HEK293 (cell line): ENCODE results near the gene YJU2.

Source experiments
- CTCF ChIA-PET: fragments of 350-600 bp; formaldehyde crosslinking; extraction: SDS; loops from one replicate; lab custom pipeline; 2021; ENCODE audit warnings: antibody characterized with exemption; lab: Yijun Ruan, JAX
- POLR2A ChIA-PET: fragments of 300-600 bp; formaldehyde crosslinking; extraction: SDS; loops from one replicate; lab custom pipeline; 2020; ENCODE audit warnings: antibody characterized with exemption, inconsistent platforms; lab: Yijun Ruan, JAX
- H3K27ac ChIP-seq: fragments of 200-500 bp; sonication (Bioruptor generic); 2 replicates; pipeline ENCODE4 v1.5.1; 2014; ENCODE audit warnings: low read depth, low read length, control low read depth, inconsistent platforms; ENCODE audit errors: extremely low read depth
- H3K36me3 ChIP-seq, 2 experiments: fragments of 200-500 bp in 1 of 2; sonication (Bioruptor generic) in 1 of 2; 1 replicate in 1 of 2; 2 replicates in 1 of 2; pipeline ENCODE4 v1.5.1; 2014 to 2017; ENCODE audit warnings: inconsistent platforms in 2 of 2, low read length in 2 of 2; ENCODE audit not compliant: control insufficient read depth in 2 of 2, insufficient read depth in 1 of 2
- H3K4me1 ChIP-seq: fragments of 200-500 bp; sonication (Bioruptor generic); 2 replicates; pipeline ENCODE4 v1.5.1; 2014; ENCODE audit warnings: mild to moderate bottlenecking, low read length, inconsistent platforms; ENCODE audit not compliant: control insufficient read depth, insufficient read depth
- H3K4me3 ChIP-seq: 2 replicates; pipeline ENCODE4 v1.5.1; 2011; ENCODE audit warnings: low read depth, mild to moderate bottlenecking, control low read depth, low read length, moderate library complexity
- H3K9me3 ChIP-seq: fragments of 200-500 bp; sonication (Bioruptor generic); 2 replicates; pipeline ENCODE4 v1.5.1; 2014; ENCODE audit warnings: low read depth, low read length, inconsistent platforms; ENCODE audit not compliant: control insufficient read depth, insufficient read depth
- EGR2 ChIP-seq: fragments of 450-650 bp; formaldehyde crosslinking; IDR thresholded peaks from 2 replicates; pipeline ENCODE4 v1.5.1; 2016; ENCODE audit warnings: low read depth, missing biosample characterization, missing genetic modification characterization
- HOXA7 ChIP-seq: sonication (generic); formaldehyde crosslinking; IDR thresholded peaks from 2 replicates; pipeline ENCODE4 v1.8.1; 2022; ENCODE audit warnings: missing genetic modification reagents, borderline replicate concordance
- KLF16 ChIP-seq: fragments of 450-650 bp; formaldehyde crosslinking; IDR thresholded peaks from 2 replicates; pipeline ENCODE4 v1.5.1; 2017; ENCODE audit warnings: missing biosample characterization, missing genetic modification characterization
- KLF7 ChIP-seq: fragments of 450-650 bp; formaldehyde crosslinking; IDR thresholded peaks from 2 replicates; pipeline ENCODE4 v1.5.1; 2016; ENCODE audit warnings: missing biosample characterization, missing genetic modification characterization, borderline replicate concordance
- MEIS1 ChIP-seq: sonication (generic); formaldehyde crosslinking; IDR thresholded peaks from 2 replicates; pipeline ENCODE4 v1.8.1; 2022; ENCODE audit warnings: missing genetic modification reagents, mild to moderate bottlenecking, borderline replicate concordance
- MYNN ChIP-seq: fragments of 450-650 bp; formaldehyde crosslinking; IDR thresholded peaks from 2 replicates; pipeline ENCODE4 v1.5.1; 2016; ENCODE audit warnings: missing biosample characterization, missing genetic modification characterization, borderline replicate concordance
- PRDM1 ChIP-seq: fragments of 450-650 bp; formaldehyde crosslinking; IDR thresholded peaks from 2 replicates; pipeline ENCODE4; 2016; ENCODE audit warnings: missing biosample characterization, missing genetic modification characterization
- SP2 ChIP-seq: fragments of 450-650 bp; formaldehyde crosslinking; IDR thresholded peaks from 2 replicates; pipeline ENCODE4 v1.5.1; 2016; ENCODE audit warnings: missing biosample characterization, missing genetic modification characterization
- ZBTB20 ChIP-seq: fragments of 450-650 bp; formaldehyde crosslinking; IDR thresholded peaks from 2 replicates; pipeline ENCODE4 v1.5.1; 2016; ENCODE audit warnings: missing biosample characterization, missing genetic modification characterization
- ZBTB21 ChIP-seq: fragments of 450-650 bp; formaldehyde crosslinking; IDR thresholded peaks from 2 replicates; pipeline ENCODE4 v1.5.1; 2017; ENCODE audit warnings: missing biosample characterization, missing genetic modification characterization
- ZNF132 ChIP-seq: fragments of 450-650 bp; formaldehyde crosslinking; IDR thresholded peaks from 2 replicates; pipeline ENCODE4 v1.5.1; 2017; ENCODE audit warnings: missing biosample characterization, missing genetic modification characterization, borderline replicate concordance
- ZNF184 ChIP-seq: fragments of 450-650 bp; IDR thresholded peaks from 2 replicates; pipeline ENCODE4 v1.5.1; 2018; ENCODE audit warnings: missing biosample characterization, mild to moderate bottlenecking, missing genetic modification characterization
- ZNF433 ChIP-seq: fragments of 450-650 bp; formaldehyde crosslinking; IDR thresholded peaks from 2 replicates; pipeline ENCODE4 v1.5.1; 2016; ENCODE audit warnings: missing biosample characterization, missing genetic modification characterization, low read depth
- ZNF521 ChIP-seq: fragments of 450-650 bp; formaldehyde crosslinking; IDR thresholded peaks from 2 replicates; pipeline ENCODE4 v1.5.1; 2017; ENCODE audit warnings: missing biosample characterization, mild to moderate bottlenecking, missing genetic modification characterization
- ZNF558 ChIP-seq: fragments of 450-650 bp; formaldehyde crosslinking; IDR thresholded peaks from 2 replicates; pipeline ENCODE4 v1.5.1; 2016; ENCODE audit warnings: missing biosample characterization, missing genetic modification characterization
- ZNF623 ChIP-seq: fragments of 450-650 bp; formaldehyde crosslinking; IDR thresholded peaks from 2 replicates; pipeline ENCODE4 v1.5.1; 2016; ENCODE audit warnings: missing biosample characterization, missing genetic modification characterization
- ZNF701 ChIP-seq: fragments of 450-650 bp; formaldehyde crosslinking; IDR thresholded peaks from 2 replicates; pipeline ENCODE4 v1.5.1; 2016; ENCODE audit warnings: missing biosample characterization, missing genetic modification characterization
- TF ChIP-seq, protein P1 (sequence below): fragments of 450-650 bp; formaldehyde crosslinking; optimal IDR thresholded peaks from 2 replicates; pipeline ENCODE3; 2016; ENCODE audit warnings: missing biosample characterization, mild to moderate bottlenecking, missing genetic modification characterization
- TF ChIP-seq, protein P2 (sequence below): fragments of 450-650 bp; formaldehyde crosslinking; IDR thresholded peaks from 2 replicates; pipeline ENCODE4 v1.5.1; 2017; ENCODE audit warnings: missing biosample characterization, missing genetic modification characterization
- TF ChIP-seq, protein P3 (sequence below): fragments of 450-650 bp; formaldehyde crosslinking; IDR thresholded peaks from 2 replicates; pipeline ENCODE4 v1.5.1; 2016; ENCODE audit warnings: missing biosample characterization, missing genetic modification characterization
- TF ChIP-seq, protein P4 (sequence below): sonication (generic); formaldehyde crosslinking; IDR thresholded peaks from 2 replicates; pipeline ENCODE4 v1.8.1; 2022; ENCODE audit warnings: mild to moderate bottlenecking, moderate library complexity, missing genetic modification reagents

The YJU2 gene

DNA sequence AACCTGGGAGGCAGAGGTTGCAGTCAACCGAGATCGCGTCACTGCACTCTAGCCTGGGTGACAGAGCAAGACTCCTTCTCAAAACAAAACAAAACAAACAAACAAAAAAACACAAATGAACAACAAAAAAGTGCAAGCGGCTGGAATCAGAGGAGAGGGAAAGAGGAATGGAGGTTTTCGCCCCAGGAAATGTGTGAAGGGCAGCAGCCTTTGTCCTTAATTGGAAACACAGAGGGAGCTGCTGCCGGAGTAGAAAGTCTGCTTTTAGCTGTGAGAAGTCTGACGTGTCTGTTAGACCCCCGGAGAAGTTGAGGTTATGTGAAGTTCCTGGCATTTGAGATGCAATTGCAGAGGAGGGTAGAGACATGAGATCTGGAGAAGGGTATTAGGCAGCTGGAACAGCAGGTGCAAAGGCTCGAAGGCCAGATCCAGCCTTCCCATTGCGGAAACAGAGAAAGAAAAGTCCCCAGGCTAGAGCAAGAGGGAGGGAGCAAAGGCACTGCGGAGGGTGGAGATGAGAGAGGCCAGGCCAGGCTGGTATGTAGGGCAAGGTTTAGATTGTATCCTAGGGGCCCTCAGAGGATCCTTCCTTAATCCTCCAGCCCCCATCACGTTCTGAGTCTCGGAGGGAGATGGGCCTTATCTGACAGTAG is 54.8 kb downstream of the YJU2 start (continued):
- TF ChIP-seq, protein P1, sequence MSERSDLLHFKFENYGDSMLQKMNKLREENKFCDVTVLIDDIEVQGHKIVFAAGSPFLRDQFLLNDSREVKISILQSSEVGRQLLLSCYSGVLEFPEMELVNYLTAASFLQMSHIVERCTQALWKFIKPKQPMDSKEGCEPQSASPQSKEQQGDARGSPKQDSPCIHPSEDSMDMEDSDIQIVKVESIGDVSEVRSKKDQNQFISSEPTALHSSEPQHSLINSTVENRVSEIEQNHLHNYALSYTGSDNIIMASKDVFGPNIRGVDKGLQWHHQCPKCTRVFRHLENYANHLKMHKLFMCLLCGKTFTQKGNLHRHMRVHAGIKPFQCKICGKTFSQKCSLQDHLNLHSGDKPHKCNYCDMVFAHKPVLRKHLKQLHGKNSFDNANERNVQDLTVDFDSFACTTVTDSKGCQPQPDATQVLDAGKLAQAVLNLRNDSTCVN: no peak

DNA sequence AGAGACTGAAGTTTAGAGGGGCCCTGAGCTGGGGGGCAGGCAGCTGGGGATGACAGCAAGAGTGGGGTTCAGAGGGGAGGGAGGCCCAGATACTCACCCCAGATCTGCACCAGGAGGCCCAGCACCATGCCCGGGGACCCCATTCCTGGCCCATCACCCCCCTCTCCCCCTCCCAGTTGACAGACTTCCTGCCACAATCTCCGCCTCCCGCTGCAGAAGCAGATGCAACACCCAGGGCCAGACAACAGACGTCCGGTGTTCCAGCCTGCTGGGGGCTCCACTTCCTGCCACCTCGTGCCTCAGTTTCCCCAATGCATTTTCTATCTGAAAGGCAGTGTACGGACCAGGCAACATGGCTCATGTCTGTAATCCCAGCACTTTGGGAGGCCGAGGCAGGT is 55.4 kb downstream of the YJU2 start, which contains the start of gene TMIGD2:
TSS of gene TMIGD2 (minus strand) at position 147 of the 398 bp plus-strand sequence. CDS start at position 143, 4 bp downstream.
- ChIA-PET POLR2A (no interaction called here), CTCF (interaction anchor here (1.7 kb wide), 1 partner anchor 35 kb away, joined by 6 read pairs; no protein-coding TSS in a partner anchor)
- TF ChIP-seq SP2 (no peak), ZNF558 (tag by site-specific recombination) (no peak), HOXA7 (CRISPR knock-in tag) (no peak), KLF7 (tag by site-specific recombination) (no peak), KLF16 (tag by site-specific recombination) (no peak), ZNF132 (tag by site-specific recombination) (no peak), MEIS1 (CRISPR knock-in tag) (no peak), ZNF623 (tag by site-specific recombination) (no peak), EGR2 (tag by site-specific recombination) (no peak), ZNF521 (tag by site-specific recombination) (no peak), ZNF701 (tag by site-specific recombination) (no peak), MYNN (tag by site-specific recombination) (no peak), ZNF184 (tag by site-specific recombination) (no peak), ZBTB21 (tag by site-specific recombination) (no peak), ZNF433 (no peak), PRDM1 (tag by site-specific recombination) (no peak), ZBTB20 (tag by site-specific recombination) (no peak)
- TF ChIP-seq, protein P2, sequence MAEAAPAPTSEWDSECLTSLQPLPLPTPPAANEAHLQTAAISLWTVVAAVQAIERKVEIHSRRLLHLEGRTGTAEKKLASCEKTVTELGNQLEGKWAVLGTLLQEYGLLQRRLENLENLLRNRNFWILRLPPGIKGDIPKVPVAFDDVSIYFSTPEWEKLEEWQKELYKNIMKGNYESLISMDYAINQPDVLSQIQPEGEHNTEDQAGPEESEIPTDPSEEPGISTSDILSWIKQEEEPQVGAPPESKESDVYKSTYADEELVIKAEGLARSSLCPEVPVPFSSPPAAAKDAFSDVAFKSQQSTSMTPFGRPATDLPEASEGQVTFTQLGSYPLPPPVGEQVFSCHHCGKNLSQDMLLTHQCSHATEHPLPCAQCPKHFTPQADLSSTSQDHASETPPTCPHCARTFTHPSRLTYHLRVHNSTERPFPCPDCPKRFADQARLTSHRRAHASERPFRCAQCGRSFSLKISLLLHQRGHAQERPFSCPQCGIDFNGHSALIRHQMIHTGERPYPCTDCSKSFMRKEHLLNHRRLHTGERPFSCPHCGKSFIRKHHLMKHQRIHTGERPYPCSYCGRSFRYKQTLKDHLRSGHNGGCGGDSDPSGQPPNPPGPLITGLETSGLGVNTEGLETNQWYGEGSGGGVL: no peak
- TF ChIP-seq, protein P3, sequence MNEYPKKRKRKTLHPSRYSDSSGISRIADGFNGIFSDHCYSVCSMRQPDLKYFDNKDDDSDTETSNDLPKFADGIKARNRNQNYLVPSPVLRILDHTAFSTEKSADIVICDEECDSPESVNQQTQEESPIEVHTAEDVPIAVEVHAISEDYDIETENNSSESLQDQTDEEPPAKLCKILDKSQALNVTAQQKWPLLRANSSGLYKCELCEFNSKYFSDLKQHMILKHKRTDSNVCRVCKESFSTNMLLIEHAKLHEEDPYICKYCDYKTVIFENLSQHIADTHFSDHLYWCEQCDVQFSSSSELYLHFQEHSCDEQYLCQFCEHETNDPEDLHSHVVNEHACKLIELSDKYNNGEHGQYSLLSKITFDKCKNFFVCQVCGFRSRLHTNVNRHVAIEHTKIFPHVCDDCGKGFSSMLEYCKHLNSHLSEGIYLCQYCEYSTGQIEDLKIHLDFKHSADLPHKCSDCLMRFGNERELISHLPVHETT (tag by site-specific recombination): no peak
- TF ChIP-seq, protein P4, sequence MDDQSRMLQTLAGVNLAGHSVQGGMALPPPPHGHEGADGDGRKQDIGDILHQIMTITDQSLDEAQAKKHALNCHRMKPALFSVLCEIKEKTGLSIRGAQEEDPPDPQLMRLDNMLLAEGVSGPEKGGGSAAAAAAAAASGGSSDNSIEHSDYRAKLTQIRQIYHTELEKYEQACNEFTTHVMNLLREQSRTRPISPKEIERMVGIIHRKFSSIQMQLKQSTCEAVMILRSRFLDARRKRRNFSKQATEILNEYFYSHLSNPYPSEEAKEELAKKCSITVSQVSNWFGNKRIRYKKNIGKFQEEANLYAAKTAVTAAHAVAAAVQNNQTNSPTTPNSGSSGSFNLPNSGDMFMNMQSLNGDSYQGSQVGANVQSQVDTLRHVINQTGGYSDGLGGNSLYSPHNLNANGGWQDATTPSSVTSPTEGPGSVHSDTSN (CRISPR knock-in tag): no peak
- Histone ChIP-seq H3K27ac (no peak within 1 kb of the TSS), H3K9me3 (no peaks in the 10 kb centered on the region), H3K36me3 (peaks cover 0 to 13% of the 10 kb centered on the region in 2 experiments; a peak in 2 of 3 replicates), H3K4me1 (no peaks in the 10 kb centered on the region), H3K4me3 (no peak within 1 kb of the TSS)
